ENCODE data around the gene ATPAF2. TPM values are rescaled to one million over a fixed set of nuclear protein-coding genes. Genes with fewer than 3 reads are reported as not detected.

ATPAF2 gene
- total RNA-seq, 4 donors from 2014 or later, result 7.9 to 166 (median 20.6) TPM

GRCh38 chr17:18028114-18028951, 10.6 kb downstream of the ATPAF2 start:
- TF ChIP-seq CTCF (IDR thresholded peaks at IDR 0.05) (no peak), POLR2A (IDR thresholded peaks at IDR 0.05) (no peak)
- no peak for DNase-seq
- intact Hi-C loops (cut with DNase I; ENCODE audit: low total_unique reads), result loop anchor here (10.0 kb wide), 1 partner anchor 354 kb away; no protein-coding TSS in a partner anchor
- no peaks in the 10 kb centered on the region for H3K9me3 ChIP-seq
- no peaks in the 10 kb centered on the region for H3K4me1 ChIP-seq
- H3K4me3 ChIP-seq, result no peak overlapping the region
- H3K36me3 ChIP-seq, result no peaks in the 10 kb centered on the region
- H3K27ac ChIP-seq, result no peak overlapping the region
- H3K27me3 ChIP-seq, result no peaks in the 10 kb centered on the region

- no peaks in the 10 kb centered on the region for H3K27me3 ChIP-seq
- intact Hi-C loops (cut with DNase I; ENCODE audit: low total_unique reads), result loop anchor here (10.0 kb wide), 1 partner anchor 352 kb away; no protein-coding TSS in a partner anchor
- H3K27ac ChIP-seq, result no peak overlapping the region
- H3K4me3 ChIP-seq, result no peak overlapping the region
- DNase-seq, result no peak
- H3K9me3 ChIP-seq, result no peaks in the 10 kb centered on the region
- TF ChIP-seq CTCF (IDR thresholded peaks at IDR 0.05) (no peak), POLR2A (IDR thresholded peaks at IDR 0.05) (no peak)
- no peaks in the 10 kb centered on the region for H3K36me3 ChIP-seq
- no peaks in the 10 kb centered on the region for H3K4me1 ChIP-seq
Observed at GRCh38 chr17:18027280-18027679, 11.7 kb downstream of the ATPAF2 start.

GRCh38 chr17:18025945-18026776, 12.8 kb downstream of the ATPAF2 start:
- DNase-seq, result no peak
- intact Hi-C loops (cut with DNase I; ENCODE audit: low total_unique reads), result loop anchor here (10.0 kb wide), 1 partner anchor 351 kb away; no protein-coding TSS in a partner anchor
- H3K27ac ChIP-seq, result no peak overlapping the region

GRCh38 chr17:18025241-18025944, 13.6 kb downstream of the ATPAF2 start:
- no peak overlapping the region for H3K27ac ChIP-seq
- H3K27me3 ChIP-seq, result no peaks in the 10 kb centered on the region
- no peak for DNase-seq
- no peaks in the 10 kb centered on the region for H3K9me3 ChIP-seq
- no peak for TF ChIP-seq POLR2A (IDR thresholded peaks at IDR 0.05)
- TF ChIP-seq CTCF (IDR thresholded peaks at IDR 0.05), result no peak
- H3K4me3 ChIP-seq, result no peak overlapping the region
- intact Hi-C loops (cut with DNase I; ENCODE audit: low total_unique reads), result loop anchor here (10.0 kb wide), 1 partner anchor 351 kb away; no protein-coding TSS in a partner anchor
- H3K36me3 ChIP-seq, result no peaks in the 10 kb centered on the region
- no peaks in the 10 kb centered on the region for H3K4me1 ChIP-seq

More at GRCh38 chr17:18025945-18026776, 12.8 kb downstream of the ATPAF2 start:
- Histone ChIP-seq H3K4me1 (no peaks in the 10 kb centered on the region), H3K4me3 (no peak overlapping the region), H3K9me3 (no peaks in the 10 kb centered on the region), H3K36me3 (no peaks in the 10 kb centered on the region), H3K27me3 (no peaks in the 10 kb centered on the region)
- no peak for TF ChIP-seq POLR2A (IDR thresholded peaks at IDR 0.05)
- TF ChIP-seq CTCF (IDR thresholded peaks at IDR 0.05), result no peak
